GM12892 (cell line): ENCODE data around the gene PIP4K2A.

Source experiments
- POLR2A ChIP-seq: IDR thresholded peaks from 2 replicates; pipeline ENCODE4 v1.6.1; 2011; ENCODE audit warnings: low read depth, low read length, control low read depth
- POLR2AphosphoS5 ChIP-seq: IDR thresholded peaks from 2 replicates; pipeline ENCODE4 v1.6.1; 2011; ENCODE audit warnings: low read depth, low read length, control low read depth
- TAF1 ChIP-seq: IDR thresholded peaks from 2 replicates; pipeline ENCODE4 v1.6.1; 2011; ENCODE audit warnings: low read depth, mild to moderate bottlenecking, control low read depth, low read length, borderline replicate concordance

- TF ChIP-seq POLR2A (no peak), POLR2AphosphoS5 (no peak), TAF1 (no peak)
Observed at GRCh38 chr10:22635650-22636049, 78.7 kb downstream of the PIP4K2A start.
